HepG2 (cell line): Measurements from ENCODE around the gene RANGRF. TPM values are rescaled to one million over a fixed set of nuclear protein-coding genes. Genes with fewer than 3 reads are reported as not detected.

ENCODE experiments used
- ARID4A ChIP-seq: sonication (generic); formaldehyde crosslinking; IDR thresholded peaks from 2 replicates; pipeline ENCODE4 v1.5.0; 2020; ENCODE audit warnings: mild to moderate bottlenecking, missing genetic modification reagents, borderline replicate concordance
- ELF1 ChIP-seq: sonication (generic); formaldehyde crosslinking; IDR thresholded peaks from 2 replicates; pipeline ENCODE4 v1.4.0; 2020; ENCODE audit warnings: missing genetic modification reagents
- ERF ChIP-seq: IDR thresholded peaks from 2 replicates; pipeline ENCODE4 v1.6.1; 2018; ENCODE audit warnings: missing biosample characterization, missing genetic modification reagents
- HNF4G ChIP-seq, 2 experiments: sonication (generic) in 1 of 2; formaldehyde crosslinking in 1 of 2; IDR thresholded peaks; 2 replicates each; pipeline versions ENCODE4 v1.4.0 to v1.6.1; 2011 to 2020; ENCODE audit warnings: borderline replicate concordance in 2 of 2, low read depth in 2 of 2, mild to moderate bottlenecking in 2 of 2, low read length in 1 of 2, missing genetic modification reagents in 1 of 2, moderate library complexity in 1 of 2
- MAZ ChIP-seq, 2 experiments: sonication (generic) in 1 of 2; formaldehyde crosslinking in 1 of 2; IDR thresholded peaks; 2 replicates each; pipeline versions ENCODE4 v1.5.0 to v1.6.1; 2012 to 2020; ENCODE audit warnings: low read depth in 2 of 2, mild to moderate bottlenecking in 2 of 2, borderline replicate concordance in 1 of 2, improper control_type of control experiment in 1 of 2, low read length in 1 of 2, missing genetic modification reagents in 1 of 2, moderate library complexity in 1 of 2
- MTF1 ChIP-seq: sonication (generic); formaldehyde crosslinking; IDR thresholded peaks from 2 replicates; pipeline ENCODE4 v1.5.0; 2020; ENCODE audit warnings: missing genetic modification reagents
- NFE2L1 ChIP-seq: sonication (generic); formaldehyde crosslinking; IDR thresholded peaks from 2 replicates; pipeline ENCODE4 v1.4.0; 2020; ENCODE audit warnings: missing genetic modification reagents, mild to moderate bottlenecking, borderline replicate concordance
- POLR2G ChIP-seq: fragments of 200-400 bp; formaldehyde crosslinking; IDR thresholded peaks from 2 replicates; pipeline ENCODE4 v1.6.1; 2018; ENCODE audit warnings: mild to moderate bottlenecking, low read depth, low read length, moderate library complexity
- ZNF205 ChIP-seq: IDR thresholded peaks from 2 replicates; pipeline ENCODE4 v1.6.1; 2018; ENCODE audit warnings: missing biosample characterization, missing genetic modification reagents
- ZNF280D ChIP-seq: sonication (generic); formaldehyde crosslinking; IDR thresholded peaks from 2 replicates; pipeline ENCODE4 v1.5.1; 2020; ENCODE audit warnings: mild to moderate bottlenecking, missing genetic modification reagents
- polyA plus RNA-seq, 8 experiments: library from polyadenylated mRNA; depleted of rRNA in 3 of 8; stranded (reverse) in 7 of 8; unstranded in 1 of 8; fragments of >200 nt; fragmentation: Illumina TruSeq in 4 of 8; extraction: Trizol in 4 of 8; gene quantifications; 2 replicates each; pipeline versions ENCODE4 v1.2.1 to v1.2.3, GENCODE V29; 2011 to 2016; ENCODE audit warnings: low read depth in 4 of 8, missing spikeins in 1 of 8, mixed read lengths in 1 of 8; ENCODE audit not compliant: insufficient read depth in 1 of 8
- total RNA-seq, 5 experiments: library from RNA; depleted of rRNA; stranded (reverse); fragments of >200 nt; fragmentation: Illumina TruSeq; extraction: Trizol; gene quantifications; 2 replicates each; pipeline ENCODE4 v1.2.3, GENCODE V29; 2016; ENCODE audit warnings: low read depth in 1 of 5
- TF ChIP-seq, protein P1 (sequence below): sonication (generic); formaldehyde crosslinking; IDR thresholded peaks from 2 replicates; pipeline ENCODE4 v1.4.0; 2020; ENCODE audit warnings: mild to moderate bottlenecking, missing genetic modification reagents, borderline replicate concordance
- TF ChIP-seq, protein P2 (sequence below): sonication (generic); formaldehyde crosslinking; IDR thresholded peaks from 2 replicates; pipeline ENCODE4 v1.9.0; 2021; ENCODE audit warnings: missing genetic modification reagents, borderline replicate concordance

RANGRF gene
- total and polyA plus RNA-seq, 2 of the 13 experiments (the other 11 are each of a cell fraction or from before 2014, with no cell fraction given): 18.6 to 40.7 TPM

- TF ChIP-seq ERF (CRISPR knock-in tag) (peak; percentile 60), MTF1 (CRISPR knock-in tag) (no peak), MAZ (IDR thresholded peaks at IDR 0.05; ENCODE audit: borderline replicate concordance, low read depth, low read length) (peak; percentile 65; the same call in 1 of the 2 replicates), MAZ (CRISPR knock-in tag; IDR thresholded peaks at IDR 0.05; ENCODE audit: low read depth) (peak; percentile 63), POLR2G (peak; percentile 83), ELF1 (CRISPR knock-in tag) (no peak), HNF4G (IDR thresholded peaks at IDR 0.05; ENCODE audit: borderline replicate concordance, low read depth, low read length) (peak; percentile 20; the same call in 1 of the 2 replicates), HNF4G (CRISPR knock-in tag; IDR thresholded peaks at IDR 0.05; ENCODE audit: borderline replicate concordance, low read depth) (no peak), NFE2L1 (no peak), ZNF280D (CRISPR knock-in tag) (no peak), ZNF205 (CRISPR knock-in tag) (no peak), ARID4A (CRISPR knock-in tag) (peak; percentile 98)
- TF ChIP-seq, protein P1, sequence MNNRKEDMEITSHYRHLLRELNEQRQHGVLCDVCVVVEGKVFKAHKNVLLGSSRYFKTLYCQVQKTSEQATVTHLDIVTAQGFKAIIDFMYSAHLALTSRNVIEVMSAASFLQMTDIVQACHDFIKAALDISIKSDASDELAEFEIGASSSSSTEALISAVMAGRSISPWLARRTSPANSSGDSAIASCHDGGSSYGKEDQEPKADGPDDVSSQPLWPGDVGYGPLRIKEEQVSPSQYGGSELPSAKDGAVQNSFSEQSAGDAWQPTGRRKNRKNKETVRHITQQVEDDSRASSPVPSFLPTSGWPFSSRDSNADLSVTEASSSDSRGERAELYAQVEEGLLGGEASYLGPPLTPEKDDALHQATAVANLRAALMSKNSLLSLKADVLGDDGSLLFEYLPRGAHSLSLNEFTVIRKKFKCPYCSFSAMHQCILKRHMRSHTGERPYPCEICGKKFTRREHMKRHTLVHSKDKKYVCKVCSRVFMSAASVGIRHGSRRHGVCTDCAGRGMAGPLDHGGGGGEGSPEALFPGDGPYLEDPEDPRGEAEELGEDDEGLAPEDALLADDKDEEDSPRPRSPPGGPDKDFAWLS (CRISPR knock-in tag): no peak
- TF ChIP-seq, protein P2, sequence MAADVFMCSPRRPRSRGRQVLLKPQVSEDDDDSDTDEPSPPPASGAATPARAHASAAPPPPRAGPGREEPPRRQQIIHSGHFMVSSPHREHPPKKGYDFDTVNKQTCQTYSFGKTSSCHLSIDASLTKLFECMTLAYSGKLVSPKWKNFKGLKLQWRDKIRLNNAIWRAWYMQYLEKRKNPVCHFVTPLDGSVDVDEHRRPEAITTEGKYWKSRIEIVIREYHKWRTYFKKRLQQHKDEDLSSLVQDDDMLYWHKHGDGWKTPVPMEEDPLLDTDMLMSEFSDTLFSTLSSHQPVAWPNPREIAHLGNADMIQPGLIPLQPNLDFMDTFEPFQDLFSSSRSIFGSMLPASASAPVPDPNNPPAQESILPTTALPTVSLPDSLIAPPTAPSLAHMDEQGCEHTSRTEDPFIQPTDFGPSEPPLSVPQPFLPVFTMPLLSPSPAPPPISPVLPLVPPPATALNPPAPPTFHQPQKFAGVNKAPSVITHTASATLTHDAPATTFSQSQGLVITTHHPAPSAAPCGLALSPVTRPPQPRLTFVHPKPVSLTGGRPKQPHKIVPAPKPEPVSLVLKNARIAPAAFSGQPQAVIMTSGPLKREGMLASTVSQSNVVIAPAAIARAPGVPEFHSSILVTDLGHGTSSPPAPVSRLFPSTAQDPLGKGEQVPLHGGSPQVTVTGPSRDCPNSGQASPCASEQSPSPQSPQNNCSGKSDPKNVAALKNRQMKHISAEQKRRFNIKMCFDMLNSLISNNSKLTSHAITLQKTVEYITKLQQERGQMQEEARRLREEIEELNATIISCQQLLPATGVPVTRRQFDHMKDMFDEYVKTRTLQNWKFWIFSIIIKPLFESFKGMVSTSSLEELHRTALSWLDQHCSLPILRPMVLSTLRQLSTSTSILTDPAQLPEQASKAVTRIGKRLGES (CRISPR knock-in tag): no peak
Measured at GRCh38 chr17:8248751-8249607, 39.5 kb upstream of the RANGRF start, which contains the start of gene PFAS (continued).
